Stomach (tissue), 9 donors: ENCODE measurements around the gene ANKRD55. TPM values are rescaled to one million over a fixed set of nuclear protein-coding genes. Genes with fewer than 3 reads are reported as not detected.
"Not testable (repeated sequence)": the region's sequence is repeated elsewhere in the genome, so short reads cannot be mapped to it uniquely, and the experiment has no call there.

Experiments
- DNase-seq, 2 donors: peaks; one replicate each; pipeline versions ENCODE4 v3.0.0 to v3.0.0-alpha.2; 2013 to 2019
- H3K27ac ChIP-seq, 5 donors: fragments of 200-600 bp in 4 of 5; sonication (generic) in 4 of 5; one replicate each; pipeline ENCODE4 v1.5.1; 2013 to 2019; ENCODE audit warnings: mild to moderate bottlenecking in 1 of 5, moderate library complexity in 1 of 5
- H3K27me3 ChIP-seq, 3 donors: fragments of 200-600 bp; sonication (generic); one replicate each; pipeline ENCODE4 v1.5.1; 2017 to 2019; ENCODE audit warnings: mixed run types in 1 of 3
- H3K36me3 ChIP-seq, 4 donors: fragments of 200-600 bp; sonication (generic); 1 replicate in 3 of 4; 2 replicates in 1 of 4; pipeline ENCODE4 v1.5.1; 2016 to 2019
- H3K4me1 ChIP-seq, 4 donors: fragments of 200-600 bp; sonication (generic); one replicate each; pipeline ENCODE4 v1.5.1; 2016 to 2019
- H3K4me3 ChIP-seq, 4 donors: fragments of 200-600 bp; sonication (generic) in 3 of 4; one replicate each; pipeline ENCODE4 v1.5.1; 2016 to 2019; ENCODE audit warnings: mild to moderate bottlenecking in 1 of 4
- H3K9me3 ChIP-seq, 4 donors: fragments of 200-600 bp; sonication (generic); one replicate each; pipeline ENCODE4 v1.5.1; 2016 to 2019
- EP300 ChIP-seq: sonication (generic); formaldehyde crosslinking; IDR thresholded peaks from one replicate; pipeline ENCODE4 v1.6.1; 2017; ENCODE audit warnings: antibody characterized with exemption
- POLR2A ChIP-seq, 4 donors: fragments of 450-650 bp; IDR thresholded peaks; one replicate each; pipeline ENCODE4 v1.6.1; 2016; ENCODE audit warnings: antibody characterized with exemption in 4 of 4, control low read depth in 2 of 4, mild to moderate bottlenecking in 1 of 4, moderate library complexity in 1 of 4
- POLR2AphosphoS5 ChIP-seq, 3 donors: sonication (generic); formaldehyde crosslinking; IDR thresholded peaks; one replicate each; pipeline ENCODE4 v1.6.1; 2016; ENCODE audit warnings: antibody characterized with exemption in 3 of 3
- WGBS, 5 donors: extraction: QIAGEN DNeasy Blood & Tissue Kit in 3 of 5; methylation state at CpG; one replicate each; pipeline versions ENCODE4 v1.1.5 to v1.1.7; 2013 to 2018; 5-methylcytosine and 5-hydroxymethylcytosine counted together
- intact Hi-C: fragments of 100-400 bp; cut with DNase I; formaldehyde crosslinking; loops from one replicate; pipeline ENCODE4 v1.15.1; 2023; ENCODE audit warnings: low total_unique reads
- polyA plus RNA-seq, 3 donors: library from polyadenylated mRNA; stranded (reverse); fragments of 200-250 nt; gene quantifications; one replicate each; pipeline ENCODE4 v1.2.3, GENCODE V29; 2013
- total RNA-seq, 5 donors: library from RNA; depleted of rRNA; stranded (reverse); fragments of >200 nt; gene quantifications; one replicate each; pipeline versions ENCODE4 v1.1.0 to v1.2.3, GENCODE V29; 2014 to 2016
- TF ChIP-seq, protein P1 (sequence below), 7 experiments: fragments of 450-650 bp in 4 of 7; fragments of 200-600 bp in 3 of 7; sonication (generic) in 3 of 7; IDR thresholded peaks; one replicate each; pipeline ENCODE4 v1.5.1; 2016 to 2019; ENCODE audit warnings: antibody characterized with exemption in 7 of 7, control low read depth in 2 of 7, mild to moderate bottlenecking in 1 of 7
- donor health status: healthy with polysubstance abuse.
- donor health status: Bipolar disorder and iron deficiency.
- donor health status: healthy.

The ANKRD55 gene
- total and polyA plus RNA-seq, 8 donors, result 0.08 to 0.18 TPM; not detected in 6

DNA sequence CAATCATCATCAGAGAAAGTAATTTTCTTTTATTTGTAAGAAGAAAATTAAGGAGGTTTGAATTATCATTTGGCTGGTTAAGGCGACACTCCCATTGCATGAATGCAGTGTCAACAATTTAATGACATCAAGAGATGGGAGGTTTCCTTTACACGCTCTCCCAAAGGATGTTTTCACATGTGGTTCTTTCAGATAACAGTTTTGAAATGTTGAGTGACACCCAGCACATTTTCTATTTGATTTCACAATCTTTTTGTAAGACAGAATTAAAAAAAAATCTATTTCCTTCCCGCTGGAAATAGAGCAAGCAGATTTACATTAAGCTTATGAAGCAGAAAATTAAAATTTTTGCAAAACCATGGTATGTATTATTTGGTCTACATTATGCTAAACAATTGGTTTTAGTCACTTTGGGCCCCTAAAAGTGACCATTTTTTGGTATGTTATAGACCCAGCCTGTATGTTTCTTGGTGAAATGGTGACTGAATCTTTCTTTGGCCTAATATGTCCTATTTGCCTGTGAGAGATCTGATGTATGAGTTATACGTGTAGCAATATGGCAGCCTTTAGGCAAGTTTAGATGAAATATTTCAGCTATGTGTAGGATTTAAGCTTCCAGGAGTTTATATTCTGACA is 18.9 kb upstream of the ANKRD55 start:
- 87 to 89% (median 88%) methylated on average over 4 of the region's 4 CpGs for WGBS, 5 donors
- no peaks in the 10 kb centered on the region for H3K4me1 ChIP-seq
- H3K4me3 ChIP-seq, result no peak overlapping the region
- no peak for DNase-seq
- intact Hi-C loops, result no loop called here
- H3K36me3 ChIP-seq, result no peaks in the 10 kb centered on the region
- no peaks in the 10 kb centered on the region for H3K27me3 ChIP-seq
- no peak overlapping the region for H3K27ac ChIP-seq
- peaks cover 0 to 4% (median 0%) of the 10 kb centered on the region in 4 donors for H3K9me3 ChIP-seq
- TF ChIP-seq EP300 (no peak), POLR2A (IDR thresholded peaks at IDR 0.05) (no peak), POLR2AphosphoS5 (IDR thresholded peaks at IDR 0.05) (no peak)
- TF ChIP-seq, protein P1, sequence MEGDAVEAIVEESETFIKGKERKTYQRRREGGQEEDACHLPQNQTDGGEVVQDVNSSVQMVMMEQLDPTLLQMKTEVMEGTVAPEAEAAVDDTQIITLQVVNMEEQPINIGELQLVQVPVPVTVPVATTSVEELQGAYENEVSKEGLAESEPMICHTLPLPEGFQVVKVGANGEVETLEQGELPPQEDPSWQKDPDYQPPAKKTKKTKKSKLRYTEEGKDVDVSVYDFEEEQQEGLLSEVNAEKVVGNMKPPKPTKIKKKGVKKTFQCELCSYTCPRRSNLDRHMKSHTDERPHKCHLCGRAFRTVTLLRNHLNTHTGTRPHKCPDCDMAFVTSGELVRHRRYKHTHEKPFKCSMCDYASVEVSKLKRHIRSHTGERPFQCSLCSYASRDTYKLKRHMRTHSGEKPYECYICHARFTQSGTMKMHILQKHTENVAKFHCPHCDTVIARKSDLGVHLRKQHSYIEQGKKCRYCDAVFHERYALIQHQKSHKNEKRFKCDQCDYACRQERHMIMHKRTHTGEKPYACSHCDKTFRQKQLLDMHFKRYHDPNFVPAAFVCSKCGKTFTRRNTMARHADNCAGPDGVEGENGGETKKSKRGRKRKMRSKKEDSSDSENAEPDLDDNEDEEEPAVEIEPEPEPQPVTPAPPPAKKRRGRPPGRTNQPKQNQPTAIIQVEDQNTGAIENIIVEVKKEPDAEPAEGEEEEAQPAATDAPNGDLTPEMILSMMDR (IDR thresholded peaks at IDR 0.05), result no peak

DNA sequence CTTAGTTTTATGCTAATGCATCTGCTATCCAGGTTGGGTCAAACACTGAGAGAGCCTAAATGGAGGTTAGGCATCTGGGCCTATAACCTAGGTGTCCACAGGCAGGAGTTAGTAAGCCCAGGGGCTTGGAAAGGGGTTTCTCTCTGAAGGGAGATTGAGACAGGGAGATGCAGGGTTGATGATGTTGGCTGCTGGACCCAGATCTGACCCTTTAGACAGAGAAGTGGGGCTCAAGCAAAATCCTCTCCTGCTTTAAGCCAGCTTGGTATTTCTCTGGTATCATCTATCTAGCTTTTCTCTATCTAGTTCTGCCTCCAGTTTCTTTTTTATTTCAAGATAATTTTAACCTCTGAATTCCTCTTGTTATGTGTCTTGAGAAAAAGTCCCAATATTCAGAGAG is 18.3 kb upstream of the ANKRD55 start:
- peaks cover 0 to 4% (median 0%) of the 10 kb centered on the region in 4 donors for H3K9me3 ChIP-seq
- no peak overlapping the region for H3K4me3 ChIP-seq
- TF ChIP-seq EP300 (no peak), POLR2AphosphoS5 (IDR thresholded peaks at IDR 0.05) (no peak), POLR2A (IDR thresholded peaks at IDR 0.05) (no peak)
- TF ChIP-seq, protein P1 (IDR thresholded peaks at IDR 0.05), result no peak
- intact Hi-C loops, result no loop called here
- DNase-seq, result no peak
- H3K27me3 ChIP-seq, result no peaks in the 10 kb centered on the region
- H3K4me1 ChIP-seq, result no peaks in the 10 kb centered on the region
- H3K27ac ChIP-seq, result no peak overlapping the region
- H3K36me3 ChIP-seq, result no peaks in the 10 kb centered on the region

DNA sequence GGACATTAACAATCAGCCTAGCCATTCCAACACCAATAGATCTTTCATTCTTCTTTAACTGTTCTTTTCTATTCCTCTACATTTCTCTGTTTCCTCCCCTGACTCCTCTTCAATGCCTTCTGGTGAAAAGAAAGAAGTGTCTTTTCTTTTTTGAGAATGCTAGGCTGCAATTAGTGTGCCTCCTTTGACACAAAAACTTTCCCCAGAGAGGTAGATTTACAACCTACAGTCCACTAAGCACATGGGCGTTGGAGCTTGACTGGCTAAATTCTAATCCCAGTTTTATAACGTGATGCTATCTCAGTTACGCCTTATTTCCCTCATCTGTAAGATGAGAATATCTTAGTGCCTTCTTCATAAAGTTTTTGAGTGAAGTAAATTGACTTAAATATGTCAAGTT is 16.9 kb upstream of the ANKRD55 start:
- Histone ChIP-seq H3K27me3 (no peaks in the 10 kb centered on the region), H3K4me3 (no peak overlapping the region), H3K27ac (no peak overlapping the region), H3K4me1 (no peaks in the 10 kb centered on the region), H3K9me3 (peaks cover 0 to 4% (median 0%) of the 10 kb centered on the region in 4 donors), H3K36me3 (no peaks in the 10 kb centered on the region)
- TF ChIP-seq POLR2A (IDR thresholded peaks at IDR 0.05) (no peak), POLR2AphosphoS5 (IDR thresholded peaks at IDR 0.05) (no peak), EP300 (no peak)
- TF ChIP-seq, protein P1 (IDR thresholded peaks at IDR 0.05), result no peak
- intact Hi-C loops, result no loop called here
- DNase-seq, result no peak
- 89 to 96% (median 91%) methylated on average over 3 of the region's 3 CpGs for WGBS, 5 donors

DNA sequence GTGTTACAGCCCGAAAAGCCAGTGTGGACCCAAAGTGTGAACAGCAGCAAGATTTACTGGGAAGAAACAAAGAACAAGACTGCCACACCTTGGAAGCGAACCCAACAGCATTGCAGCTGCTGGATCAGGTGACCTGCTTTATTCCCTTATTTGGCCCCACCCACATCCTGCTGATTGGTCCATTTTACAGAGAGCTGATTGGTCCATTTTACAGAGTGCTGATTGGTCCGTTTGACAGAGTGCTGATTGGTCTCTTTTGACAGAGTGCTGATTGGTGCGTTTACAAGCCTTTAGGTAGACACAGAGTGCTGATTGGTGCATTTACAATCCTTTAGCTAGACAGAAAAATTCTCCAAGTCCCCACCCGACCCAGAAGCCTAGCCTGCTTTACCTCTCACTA is 16.0 kb upstream of the ANKRD55 start:
- DNase-seq, H3K4me3 ChIP-seq, intact Hi-C loops, H3K27ac ChIP-seq, H3K36me3 ChIP-seq, H3K4me1 ChIP-seq, H3K9me3 ChIP-seq, H3K27me3 ChIP-seq: not testable (repeated sequence)
- WGBS, 5 donors, result 79 to 96% (median 89%) methylated on average over 5 of the region's 5 CpGs

DNA sequence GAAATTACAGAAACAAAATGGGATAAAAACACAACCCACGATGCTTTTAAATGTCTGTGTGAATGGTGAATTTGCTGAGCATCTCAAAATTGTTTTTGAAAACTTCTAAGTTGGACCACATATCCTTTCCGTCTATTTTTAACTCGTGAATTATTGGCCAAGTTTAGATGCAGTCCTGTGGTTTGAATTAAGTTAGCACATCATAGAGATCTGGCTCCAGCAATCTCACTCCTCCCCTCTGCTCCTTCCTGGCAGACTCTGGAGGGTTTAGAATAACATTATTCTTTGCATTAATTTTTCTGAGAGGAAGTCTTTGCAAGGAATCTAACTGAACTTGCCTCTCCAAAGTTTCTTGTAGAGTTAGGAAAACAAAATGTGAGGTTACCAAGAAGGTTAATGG is 14.5 kb upstream of the ANKRD55 start:
- TF ChIP-seq POLR2A (IDR thresholded peaks at IDR 0.05), result no peak
- no peak for TF ChIP-seq POLR2AphosphoS5 (IDR thresholded peaks at IDR 0.05)
- TF ChIP-seq, protein P1 (IDR thresholded peaks at IDR 0.05), result no peak
- TF ChIP-seq EP300, result no peak
- no peak overlapping the region for H3K4me3 ChIP-seq
- H3K9me3 ChIP-seq, result peaks cover 0 to 7% (median 2%) of the 10 kb centered on the region in 4 donors
- H3K36me3 ChIP-seq, result no peaks in the 10 kb centered on the region
- DNase-seq, result peak in 1 of 2 donors; percentile 62
- H3K27me3 ChIP-seq, result no peaks in the 10 kb centered on the region
- H3K27ac ChIP-seq, result no peak overlapping the region
- WGBS, 5 donors, result 47 to 72% (median 55%) methylated on average over 3 of the region's 3 CpGs
- no peaks in the 10 kb centered on the region for H3K4me1 ChIP-seq
- intact Hi-C loops, result no loop called here
